Chondrocyte (in vitro differentiated cells): ENCODE results near the gene AFDN. TPM values are rescaled to one million over a fixed set of nuclear protein-coding genes. Genes with fewer than 3 reads are reported as not detected.

Experiments used
- DNase-seq: peaks from one replicate; pipeline ENCODE4 v3.0.0; 2021; ENCODE audit warnings: mixed read lengths, low spot score
- H3K27ac Mint-ChIP-seq: one replicate; pipeline ENCODE4 v1.8.0; 2021; ENCODE audit warnings: mild to moderate bottlenecking, moderate library complexity, mixed read lengths; ENCODE audit not compliant: unreplicated experiment
- H3K27me3 Mint-ChIP-seq: 2 replicates; pipeline ENCODE4 v1.8.0; 2021; ENCODE audit warnings: low read depth, mixed read lengths
- H3K36me3 Mint-ChIP-seq: 2 replicates; pipeline ENCODE4 v1.8.0; 2021; ENCODE audit warnings: low read depth, mixed read lengths
- H3K4me1 Mint-ChIP-seq: 2 replicates; pipeline ENCODE4 v1.8.0; 2021; ENCODE audit warnings: low read depth, mild to moderate bottlenecking, mixed read lengths
- H3K4me3 Mint-ChIP-seq: one replicate; pipeline ENCODE4 v1.8.0; 2021; ENCODE audit warnings: mild to moderate bottlenecking, moderate library complexity, mixed read lengths; ENCODE audit not compliant: unreplicated experiment
- H3K9me3 Mint-ChIP-seq: 2 replicates; pipeline ENCODE4 v1.8.0; 2021; ENCODE audit warnings: low read depth, mixed read lengths
- CTCF ChIP-seq: fragments of 200-600 bp; sonication (generic); IDR thresholded peaks from 2 replicates; pipeline ENCODE4 v1.5.0; 2021; ENCODE audit warnings: antibody characterized with exemption, mild to moderate bottlenecking, moderate library complexity
- total RNA-seq: library from RNA; stranded (reverse); gene quantifications from 3 replicates; pipeline ENCODE4 v1.2.1, GENCODE V29; 2021

Gene AFDN
- total RNA-seq, 1 donor from 2014 or later, result 45.8 TPM

DNA sequence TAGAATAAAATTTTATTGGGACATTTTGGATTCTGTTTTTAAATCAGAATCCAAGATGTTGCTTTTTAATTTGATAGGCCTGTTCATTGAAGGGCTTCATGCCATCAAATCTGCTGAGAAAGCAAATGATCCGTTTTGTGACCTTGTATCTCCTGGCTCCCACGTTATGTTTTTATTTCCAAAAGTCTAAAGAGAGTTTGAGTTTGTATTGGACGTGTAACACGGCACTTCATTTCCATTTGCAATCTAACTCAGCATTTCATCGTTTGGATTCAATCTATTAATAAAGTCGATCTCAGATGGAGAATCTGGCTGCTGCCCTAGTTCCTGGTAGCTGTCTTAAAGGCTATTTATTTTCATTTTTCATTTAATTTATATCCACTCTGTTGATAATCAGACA lies 187.7 kb downstream of the AFDN start:
- Mint-ChIP-seq H3K4me1 (peaks cover 11% of the 10 kb centered on the region), H3K36me3 (peaks cover 23% of the 10 kb centered on the region), H3K27ac (no peak overlapping the region), H3K27me3 (peaks cover 9% of the 10 kb centered on the region), H3K9me3 (peaks cover 32% of the 10 kb centered on the region), H3K4me3 (no peak overlapping the region)
- no peak for TF ChIP-seq CTCF
- DNase-seq, result no peak

DNA sequence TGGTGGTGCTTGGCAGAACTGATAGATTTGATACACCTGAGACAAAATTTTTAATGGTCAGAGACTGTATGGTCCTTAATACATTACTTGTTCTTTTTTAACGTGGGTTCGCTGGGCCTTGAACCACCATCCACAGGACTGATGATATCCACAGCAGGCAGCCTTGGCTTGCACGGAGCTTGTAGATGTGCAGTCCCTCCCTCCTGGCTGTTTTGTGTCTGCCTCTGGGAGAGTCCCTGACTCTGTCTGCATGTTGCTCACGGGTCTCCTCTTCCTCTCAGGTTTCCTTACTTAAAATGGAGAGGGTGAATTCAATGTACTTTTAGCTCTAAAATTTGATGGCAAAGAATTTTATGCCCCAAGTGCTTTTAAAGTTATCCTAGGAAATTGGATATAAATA lies 188.3 kb downstream of the AFDN start:
- no peak for DNase-seq
- Mint-ChIP-seq H3K4me3 (no peak overlapping the region), H3K27me3 (peaks cover 13% of the 10 kb centered on the region), H3K36me3 (peaks cover 20% of the 10 kb centered on the region), H3K27ac (no peak overlapping the region), H3K9me3 (peaks cover 26% of the 10 kb centered on the region), H3K4me1 (peaks cover 11% of the 10 kb centered on the region)
- no peak for TF ChIP-seq CTCF

GRCh38 chr6:168015482-168016175 lies 188.9 kb downstream of the AFDN start:
- Mint-ChIP-seq H3K4me3 (no peak overlapping the region), H3K36me3 (peaks cover 16% of the 10 kb centered on the region), H3K27ac (no peak overlapping the region), H3K4me1 (peaks cover 11% of the 10 kb centered on the region), H3K9me3 (peaks cover 20% of the 10 kb centered on the region), H3K27me3 (peaks cover 19% of the 10 kb centered on the region)
- no peak for TF ChIP-seq CTCF
- no peak for DNase-seq

DNA sequence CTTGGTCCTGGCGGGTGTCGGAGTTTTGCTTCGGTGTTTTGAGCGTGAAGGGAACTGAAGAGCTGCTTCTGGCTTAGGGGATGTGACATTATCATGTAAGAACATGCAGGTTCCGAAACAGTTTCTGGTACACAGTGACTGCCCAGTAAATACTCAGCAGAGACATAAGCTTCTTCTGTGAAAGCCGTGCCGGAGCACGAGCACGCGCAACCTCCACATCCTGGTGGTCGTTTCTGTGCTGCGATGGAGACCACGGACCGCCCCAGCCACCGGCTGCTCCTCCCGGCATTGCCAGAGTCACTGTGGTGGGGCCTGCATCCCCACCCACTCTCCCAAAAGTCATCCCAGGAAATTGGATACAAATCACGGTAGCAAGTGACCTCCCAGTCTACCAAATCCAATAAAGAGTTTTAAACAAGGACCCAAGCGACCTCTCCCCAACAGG lies 189.5 kb downstream of the AFDN start:
- Mint-ChIP-seq H3K9me3 (peaks cover 14% of the 10 kb centered on the region), H3K36me3 (peaks cover 11% of the 10 kb centered on the region), H3K4me1 (peaks cover 11% of the 10 kb centered on the region), H3K27ac (no peak overlapping the region), H3K27me3 (peaks cover 24% of the 10 kb centered on the region), H3K4me3 (no peak overlapping the region)
- DNase-seq, result no peak
- no peak for TF ChIP-seq CTCF

- DNase-seq, result no peak
- H3K36me3 Mint-ChIP-seq, result peaks cover 9% of the 10 kb centered on the region
- H3K9me3 Mint-ChIP-seq, result peaks cover 7% of the 10 kb centered on the region
- peaks cover 30% of the 10 kb centered on the region for H3K27me3 Mint-ChIP-seq
- H3K4me1 Mint-ChIP-seq, result peaks cover 11% of the 10 kb centered on the region
- TF ChIP-seq CTCF, result no peak
- no peak overlapping the region for H3K4me3 Mint-ChIP-seq
- no peak overlapping the region for H3K27ac Mint-ChIP-seq
Observed at GRCh38 chr6:168016721-168017525, 190.2 kb downstream of the AFDN start.
